ENCODE measurements around the gene CACNA2D2.

GRCh38 chr3:50455161-50456018 lies 48.0 kb downstream of the CACNA2D2 start:
- TF ChIP-seq CTCF (IDR thresholded peaks at IDR 0.05), result no peak
- TF ChIP-seq POLR2A (IDR thresholded peaks at IDR 0.05), result no peak
